IMR-90 (cell line): ENCODE measurements around the gene C8B. TPM values are rescaled to one million over a fixed set of nuclear protein-coding genes. Genes with fewer than 3 reads are reported as not detected.

Source experiments
- ATAC-seq: fragments of 200-7000 bp; cut with Tn5 transposase; 2 replicates; pipeline ENCODE4 v1.9.1; 2020; ENCODE audit warnings: low read depth, mild to moderate bottlenecking, moderate library complexity
- BruUV-seq: library from RNA; stranded (reverse); fragments of 400-500 nt; replicated peaks from 2 replicates; lab custom pipeline; 2021; lab: Mats Ljungman, UMichigan
- CTCF ChIA-PET: fragments of 300-600 bp; formaldehyde crosslinking; extraction: SDS; loops from one replicate; lab custom pipeline; 2021; ENCODE audit warnings: antibody characterized with exemption; lab: Yijun Ruan, JAX
- POLR2A ChIA-PET: fragments of 300-600 bp; sonication (Branson Sonifier 250); formaldehyde crosslinking; loops from one replicate; lab custom pipeline; 2022; ENCODE audit warnings: antibody characterized with exemption; ENCODE audit not compliant: unreplicated experiment; lab: Charles Lee
- DNase-seq: peaks from one replicate; pipeline ENCODE4 v3.0.0; 2013
- H2AFZ ChIP-seq: replicated peaks from 2 replicates; pipeline ENCODE3; 2013; ENCODE audit warnings: low read length, mild to moderate bottlenecking; ENCODE audit not compliant: poor library complexity
- H2AK5ac ChIP-seq: 2 replicates; pipeline ENCODE4 v1.6.1; 2013; ENCODE audit warnings: low read depth, low read length, inconsistent platforms
- H2AK9ac ChIP-seq: replicated peaks from 2 replicates; pipeline ENCODE3; 2013; ENCODE audit warnings: mild to moderate bottlenecking, low read depth, low read length, moderate library complexity; ENCODE audit not compliant: poor library complexity
- H2BK120ac ChIP-seq: 2 replicates; pipeline ENCODE4 v1.6.1; 2013; ENCODE audit warnings: low read depth, low read length, inconsistent platforms
- H2BK15ac ChIP-seq: 3 replicates; pipeline ENCODE4 v1.6.1; 2013; ENCODE audit warnings: low read depth, low read length, inconsistent platforms
- H2BK20ac ChIP-seq: 2 replicates; pipeline ENCODE4 v1.6.1; 2013; ENCODE audit warnings: low read depth, mild to moderate bottlenecking, inconsistent platforms, low read length, moderate library complexity
- H2BK5ac ChIP-seq: 2 replicates; pipeline ENCODE4 v1.6.1; 2013; ENCODE audit warnings: mild to moderate bottlenecking, low read depth, low read length, inconsistent platforms; ENCODE audit not compliant: poor library complexity, severe bottlenecking
- H3K14ac ChIP-seq: replicated peaks from 2 replicates; pipeline ENCODE4 v1.6.1; 2013; ENCODE audit warnings: low read depth, low read length, inconsistent platforms
- H3K18ac ChIP-seq: 2 replicates; pipeline ENCODE4 v1.6.1; 2013; ENCODE audit warnings: low read depth, low read length, control low read depth
- H3K23ac ChIP-seq: 2 replicates; pipeline ENCODE4 v1.6.1; 2013; ENCODE audit warnings: low read depth, low read length, inconsistent platforms
- H3K27ac ChIP-seq: 2 replicates; pipeline ENCODE4 v1.5.1; 2013; ENCODE audit warnings: mild to moderate bottlenecking, control low read depth, low read length; ENCODE audit not compliant: insufficient read depth
- H3K27me3 ChIP-seq: 2 replicates; pipeline ENCODE4 v1.6.1; 2013; ENCODE audit warnings: low read length; ENCODE audit not compliant: control insufficient read depth, insufficient read depth
- H3K36me3 ChIP-seq: 2 replicates; pipeline ENCODE4 v1.6.1; 2013; ENCODE audit warnings: low read length, mixed read lengths; ENCODE audit not compliant: control insufficient read depth, insufficient read depth
- H3K4ac ChIP-seq: 2 replicates; pipeline ENCODE4 v1.6.1; 2013; ENCODE audit warnings: low read depth, low read length, inconsistent platforms
- H3K4me1 ChIP-seq: 2 replicates; pipeline ENCODE4 v1.6.1; 2013; ENCODE audit warnings: low read length, mixed read lengths; ENCODE audit not compliant: control insufficient read depth, insufficient read depth
- H3K4me2 ChIP-seq: 2 replicates; pipeline ENCODE4 v1.6.1; 2013; ENCODE audit warnings: low read depth, mild to moderate bottlenecking, control low read depth, low read length, moderate library complexity
- H3K4me3 ChIP-seq: 2 replicates; pipeline ENCODE4 v1.5.1; 2013; ENCODE audit warnings: low read depth, mild to moderate bottlenecking, control low read depth, low read length, moderate library complexity; ENCODE audit not compliant: insufficient read depth
- H3K56ac ChIP-seq: 2 replicates; pipeline ENCODE4 v1.6.1; 2013; ENCODE audit warnings: low read length, inconsistent platforms; ENCODE audit not compliant: insufficient read depth; ENCODE audit errors: extremely low read depth
- H3K79me1 ChIP-seq, 2 experiments: 2 replicates each; pipeline ENCODE4 v1.6.1; 2013; ENCODE audit warnings: low read length in 2 of 2, inconsistent platforms in 1 of 2, low read depth in 1 of 2
- H3K9ac ChIP-seq: 2 replicates; pipeline ENCODE4 v1.6.1; 2013; ENCODE audit warnings: low read depth, low read length, control low read depth
- H3K9me1 ChIP-seq: 2 replicates; pipeline ENCODE4 v1.6.1; 2013; ENCODE audit warnings: low read length, inconsistent platforms; ENCODE audit not compliant: insufficient read depth
- H3K9me3 ChIP-seq: 2 replicates; pipeline ENCODE4 v1.6.1; 2013; ENCODE audit warnings: low read length; ENCODE audit not compliant: control insufficient read depth, insufficient read depth
- H4K20me1 ChIP-seq: 2 replicates; pipeline ENCODE4 v1.6.1; 2013; ENCODE audit warnings: low read length, inconsistent platforms; ENCODE audit not compliant: insufficient read depth
- H4K5ac ChIP-seq: 2 replicates; pipeline ENCODE4 v1.6.1; 2013; ENCODE audit warnings: mild to moderate bottlenecking, low read depth, low read length, control low read depth
- H4K8ac ChIP-seq, 2 experiments: 2 replicates each; pipeline ENCODE4 v1.6.1; 2013; ENCODE audit warnings: low read depth in 2 of 2, low read length in 2 of 2, control low read depth in 1 of 2, inconsistent platforms in 1 of 2
- H4K91ac ChIP-seq: 2 replicates; pipeline ENCODE4 v1.6.1; 2013; ENCODE audit warnings: low read depth, low read length, inconsistent platforms; ENCODE audit not compliant: insufficient read depth
- BHLHE40 ChIP-seq: fragments of 150-350 bp; IDR thresholded peaks from 2 replicates; pipeline ENCODE4 v1.6.1; 2016; ENCODE audit warnings: mild to moderate bottlenecking, low read depth, low read length
- CEBPB ChIP-seq: IDR thresholded peaks from 2 replicates; pipeline ENCODE4 v1.6.1; 2012; ENCODE audit warnings: low read depth, low read length, improper control_type of control experiment
- CHD1 ChIP-seq: IDR thresholded peaks from 2 replicates; pipeline ENCODE4 v1.6.1; 2012; ENCODE audit warnings: low read depth, low read length, improper control_type of control experiment
- CTCF ChIP-seq: conservative IDR thresholded peaks from 2 replicates; pipeline ENCODE4 v1.5.1; 2012; ENCODE audit warnings: mild to moderate bottlenecking, low read depth, low read length, improper control_type of control experiment
- ELK1 ChIP-seq: fragments of 150-350 bp; IDR thresholded peaks from 2 replicates; pipeline ENCODE4 v1.6.1; 2016; ENCODE audit warnings: low read depth, mild to moderate bottlenecking, low read length, moderate library complexity, borderline replicate concordance
- FOS ChIP-seq: fragments of 150-350 bp; IDR thresholded peaks from 2 replicates; pipeline ENCODE4 v1.6.1; 2016; ENCODE audit warnings: low read depth, low read length
- MAFK ChIP-seq: IDR thresholded peaks from 2 replicates; pipeline ENCODE4 v1.6.1; 2012; ENCODE audit warnings: low read depth, low read length, improper control_type of control experiment
- MAZ ChIP-seq: IDR thresholded peaks from 2 replicates; pipeline ENCODE4 v1.6.1; 2012; ENCODE audit warnings: low read depth, mild to moderate bottlenecking, low read length, improper control_type of control experiment, moderate library complexity, borderline replicate concordance
- MXI1 ChIP-seq: IDR thresholded peaks from 2 replicates; pipeline ENCODE4 v1.6.1; 2012; ENCODE audit warnings: low read depth, mild to moderate bottlenecking, low read length, moderate library complexity, borderline replicate concordance
- NFE2L2 ChIP-seq: fragments of 150-350 bp; IDR thresholded peaks from 2 replicates; pipeline ENCODE4 v1.6.1; 2016; ENCODE audit warnings: low read depth, mild to moderate bottlenecking, low read length
- POLR2A ChIP-seq: IDR thresholded peaks from 2 replicates; pipeline ENCODE4 v1.6.1; 2012; ENCODE audit warnings: mild to moderate bottlenecking, low read depth, low read length
- RAD21 ChIP-seq: IDR thresholded peaks from 2 replicates; pipeline ENCODE4 v1.6.1; 2012; ENCODE audit warnings: low read length, improper control_type of control experiment
- RCOR1 ChIP-seq: IDR thresholded peaks from 2 replicates; pipeline ENCODE4 v1.6.1; 2012; ENCODE audit warnings: mild to moderate bottlenecking, low read length, improper control_type of control experiment; ENCODE audit not compliant: insufficient replicate concordance
- RFX5 ChIP-seq: IDR thresholded peaks from 2 replicates; pipeline ENCODE4 v1.8.0; 2012; ENCODE audit warnings: low read depth, mild to moderate bottlenecking, low read length, moderate library complexity
- SMC3 ChIP-seq: fragments of 150-350 bp; IDR thresholded peaks from 2 replicates; pipeline ENCODE4 v1.6.1; 2016; ENCODE audit warnings: low read depth, mild to moderate bottlenecking, antibody characterized with exemption, low read length, moderate library complexity
- USF2 ChIP-seq: fragments of 150-350 bp; IDR thresholded peaks from 2 replicates; pipeline ENCODE4 v1.6.1; 2017; ENCODE audit warnings: mild to moderate bottlenecking, antibody characterized with exemption, low read length, low read depth
- WGBS, 2 experiments: methylation state at CpG; one replicate each; pipeline versions ENCODE4 v1.1.5 to v1.1.7; 2013; ENCODE audit warnings: missing lambda C conversion rate in 2 of 2; ENCODE audit not compliant: insufficient read length in 1 of 2; ENCODE audit errors: extremely low coverage in 2 of 2; 5-methylcytosine and 5-hydroxymethylcytosine counted together
- dilution Hi-C: fragments of 300-500 bp; cut with HindIII; formaldehyde crosslinking; loops from one replicate; pipeline ENCODE4 v1.14.3; 2018; ENCODE audit warnings: low sequenced_read_pairs; ENCODE audit not compliant: unreplicated experiment
- in situ Hi-C: fragments of 300-500 bp; cut with MboI; formaldehyde crosslinking; loops from 3 replicates; pipeline ENCODE4 v1.14.3; 2019; ENCODE audit warnings: low sequenced_read_pairs, inconsistent platforms, mixed read lengths
- intact Hi-C: fragments of 100-400 bp; cut with micrococcal nuclease; formaldehyde crosslinking; loops from 2 replicates; pipeline ENCODE4 v1.10.0; 2022
- polyA plus RNA-seq, 3 experiments: library from polyadenylated mRNA; depleted of rRNA; stranded (reverse); fragments of >200 nt; gene quantifications; 2 replicates each; pipeline ENCODE4 v1.2.3, GENCODE V29; 2012; ENCODE audit warnings: low replicate concordance in 1 of 3
- total RNA-seq: library from RNA; depleted of rRNA; stranded (reverse); fragments of >200 nt; gene quantifications from 2 replicates; pipeline ENCODE4 v1.2.3, GENCODE V29; 2012

C8B gene
- total and polyA plus RNA-seq, 2 of the 4 experiments (the other 2 are of a cell fraction), result not detected

GRCh38 chr1:56905667-56906066, 60.1 kb downstream of the C8B start:
- ATAC-seq, result no peak
- no TSS peak for BruUV-seq
- ChIA-PET CTCF (interaction anchor here (0.6 kb wide), 1 partner anchor 210 kb away, joined by 4 read pairs; no protein-coding TSS in a partner anchor), POLR2A (no interaction called here)
- H4K8ac ChIP-seq, result no peak overlapping the region
- no peaks in the 10 kb centered on the region for H3K36me3 ChIP-seq
- H2BK15ac ChIP-seq, result no peak overlapping the region
- no peak for DNase-seq
- dilution Hi-C loops (no loop called here), in situ Hi-C loops (no loop called here), intact Hi-C loops (no loop called here)
- no peak overlapping the region for H2BK5ac ChIP-seq
- H3K4ac ChIP-seq, result no peak overlapping the region
- H3K4me1 ChIP-seq, result peaks cover 13% of the 10 kb centered on the region
- no peaks in the 10 kb centered on the region for H3K9me1 ChIP-seq
- H3K9ac ChIP-seq, result no peak overlapping the region
- H3K23ac ChIP-seq, result no peak overlapping the region
- no peak overlapping the region for H2AK5ac ChIP-seq
- no peak overlapping the region for H2BK120ac ChIP-seq
- no peak overlapping the region for H3K4me2 ChIP-seq
- no peak overlapping the region; the same call in 1 of the 2 replicates for H3K18ac ChIP-seq
- H3K27ac ChIP-seq, result no peak overlapping the region
- no peak overlapping the region for H2AK9ac ChIP-seq
- H4K20me1 ChIP-seq, result no peaks in the 10 kb centered on the region
- no peaks in the 10 kb centered on the region for H3K79me1 ChIP-seq
- WGBS, 2 experiments, result no CpG with 5 or more reads among the region's 3 CpGs
- no peak overlapping the region for H2BK20ac ChIP-seq
- no peak overlapping the region for H3K14ac ChIP-seq
- TF ChIP-seq RAD21, result no peak
- TF ChIP-seq POLR2A, result no peak
- no peak for TF ChIP-seq SMC3
- TF ChIP-seq BHLHE40, result no peak
- no peak for TF ChIP-seq CEBPB
- TF ChIP-seq CHD1, result no peak
- TF ChIP-seq USF2, result no peak
- no peak for TF ChIP-seq FOS
- TF ChIP-seq RFX5, result no peak
- no peak for TF ChIP-seq CTCF
- TF ChIP-seq MAFK, result no peak
- TF ChIP-seq MXI1, result no peak
- TF ChIP-seq ELK1, result no peak
- no peak for TF ChIP-seq RCOR1
- TF ChIP-seq MAZ, result no peak
- no peak for TF ChIP-seq NFE2L2
- no peak overlapping the region for H3K4me3 ChIP-seq
- H4K5ac ChIP-seq, result no peak overlapping the region
- no peak overlapping the region for H4K91ac ChIP-seq
- H3K9me3 ChIP-seq, result no peaks in the 10 kb centered on the region
- no peak overlapping the region for H3K56ac ChIP-seq
- no peak overlapping the region for H2AFZ ChIP-seq
- H3K27me3 ChIP-seq, result no peaks in the 10 kb centered on the region
